GM12865 (cell line): ENCODE results near the gene SAFB2.

Experiments
- DNase-seq: peaks from one replicate; pipeline ENCODE4 v3.0.0; 2010; ENCODE audit warnings: low read depth
- H3K4me3 ChIP-seq: 2 replicates; pipeline ENCODE4 v1.5.1; 2011; ENCODE audit warnings: mild to moderate bottlenecking, low read depth, low read length, control low read depth
- CTCF ChIP-seq: IDR thresholded peaks from 2 replicates; pipeline ENCODE4 v1.5.1; 2011; ENCODE audit warnings: low read length, control low read depth, low read depth, inconsistent platforms; ENCODE audit not compliant: insufficient read depth; ENCODE audit errors: missing control alignments

Gene SAFB2

GRCh38 chr19:5627395-5627904, 4.9 kb upstream of the SAFB2 start:
- DNase-seq: peak; percentile 69
- H3K4me3 ChIP-seq: no peak overlapping the region
- TF ChIP-seq CTCF: no peak

GRCh38 chr19:5625641-5626040, 3.1 kb upstream of the SAFB2 start:
- H3K4me3 ChIP-seq: peak overlapping the region; percentile 93; the same call in 1 of the 2 replicates
- no peak for TF ChIP-seq CTCF
- no peak for DNase-seq

GRCh38 chr19:5624741-5625278, 2.2 kb upstream of the SAFB2 start:
- no peak for TF ChIP-seq CTCF

GRCh38 chr19:5624018-5624663, 1.6 kb upstream of the SAFB2 start:
- peak overlapping the region; percentile 93 for H3K4me3 ChIP-seq
- peak; percentile 30 for DNase-seq
- TF ChIP-seq CTCF: no peak

More at GRCh38 chr19:5624741-5625278, 2.2 kb upstream of the SAFB2 start:
- no peak for DNase-seq
- H3K4me3 ChIP-seq: peak overlapping the region; percentile 93

- H3K4me3 ChIP-seq: peak overlapping the region; percentile 93
- no peak for TF ChIP-seq CTCF
- DNase-seq: peak; percentile 14
Measured at GRCh38 chr19:5623397-5624017, 931 bp upstream of the SAFB2 start.

GRCh38 chr19:5621945-5622464, 571 bp downstream of the SAFB2 start:
- no peak for TF ChIP-seq CTCF
- H3K4me3 ChIP-seq: peak overlapping the region; percentile 98
- DNase-seq: peak; percentile 24
